B cell (primary cell): ENCODE measurements around the gene ACER2.

Experiments
- CTCF ChIP-seq: fragments of 200-600 bp; IDR thresholded peaks from one replicate; pipeline ENCODE4 v1.8.0; 2022; ENCODE audit warnings: antibody characterized with exemption, mild to moderate bottlenecking
- EZH2 ChIP-seq: IDR thresholded peaks from 2 replicates; pipeline ENCODE4 v1.6.1; 2012; ENCODE audit warnings: borderline replicate concordance, low read depth, mild to moderate bottlenecking, moderate library complexity, low read length; ENCODE audit not compliant: insufficient read depth, poor library complexity, severe bottlenecking

GRCh38 chr9:19465586-19466279, 56.9 kb downstream of the ACER2 start:
- TF ChIP-seq CTCF (no peak), EZH2 (no peak)
